ENCODE measurements around the gene DIPK1C.

Gene DIPK1C

DNA sequence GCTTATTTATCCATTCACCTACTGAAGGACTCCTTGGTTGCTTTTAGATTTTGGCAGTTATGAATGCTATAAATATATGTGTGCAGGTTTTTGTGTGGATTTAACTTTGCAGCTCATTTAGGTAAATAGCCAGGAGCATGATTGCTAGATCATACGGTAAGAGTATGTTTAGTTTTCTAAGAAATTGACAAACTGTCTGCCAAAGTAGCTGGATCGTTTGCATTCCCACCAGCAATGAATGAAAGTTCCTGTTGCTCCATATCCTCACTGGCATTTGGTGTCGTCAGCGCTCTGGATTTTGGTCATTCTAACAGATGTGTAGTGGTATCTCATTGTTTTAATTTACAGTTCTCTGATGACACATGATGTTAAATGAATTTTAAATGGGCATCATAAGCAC lies 8.7 kb upstream of the DIPK1C start:
- TF ChIP-seq EZH2phosphoT487 (IDR thresholded peaks at IDR 0.05; ENCODE audit: borderline replicate concordance): no peak
- TF ChIP-seq, protein P1, sequence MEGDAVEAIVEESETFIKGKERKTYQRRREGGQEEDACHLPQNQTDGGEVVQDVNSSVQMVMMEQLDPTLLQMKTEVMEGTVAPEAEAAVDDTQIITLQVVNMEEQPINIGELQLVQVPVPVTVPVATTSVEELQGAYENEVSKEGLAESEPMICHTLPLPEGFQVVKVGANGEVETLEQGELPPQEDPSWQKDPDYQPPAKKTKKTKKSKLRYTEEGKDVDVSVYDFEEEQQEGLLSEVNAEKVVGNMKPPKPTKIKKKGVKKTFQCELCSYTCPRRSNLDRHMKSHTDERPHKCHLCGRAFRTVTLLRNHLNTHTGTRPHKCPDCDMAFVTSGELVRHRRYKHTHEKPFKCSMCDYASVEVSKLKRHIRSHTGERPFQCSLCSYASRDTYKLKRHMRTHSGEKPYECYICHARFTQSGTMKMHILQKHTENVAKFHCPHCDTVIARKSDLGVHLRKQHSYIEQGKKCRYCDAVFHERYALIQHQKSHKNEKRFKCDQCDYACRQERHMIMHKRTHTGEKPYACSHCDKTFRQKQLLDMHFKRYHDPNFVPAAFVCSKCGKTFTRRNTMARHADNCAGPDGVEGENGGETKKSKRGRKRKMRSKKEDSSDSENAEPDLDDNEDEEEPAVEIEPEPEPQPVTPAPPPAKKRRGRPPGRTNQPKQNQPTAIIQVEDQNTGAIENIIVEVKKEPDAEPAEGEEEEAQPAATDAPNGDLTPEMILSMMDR (conservative IDR thresholded peaks at IDR 0.05; ENCODE audit: low read length): no peak
- Histone ChIP-seq H3K4me2 (ENCODE audit: low read depth, low read length, poor library complexity, severe bottlenecking) (no peak overlapping the region), H3K4me3 (ENCODE audit: low read length, poor library complexity, severe bottlenecking) (no peak overlapping the region), H3K36me3 (ENCODE audit: insufficient read depth, low read length) (no peaks in the 10 kb centered on the region), H3K4me1 (ENCODE audit: insufficient read depth, low read length, poor library complexity, severe bottlenecking) (no peaks in the 10 kb centered on the region), H3K9me2 (replicated peaks; ENCODE audit: low read depth, low read length) (no peaks in the 10 kb centered on the region), H3K9ac (ENCODE audit: low read depth, low read length, poor library complexity, severe bottlenecking) (no peak overlapping the region), H3F3A (ENCODE audit: low read depth) (no peaks in the 10 kb centered on the region), H3K9me3 (ENCODE audit: insufficient read depth, low read depth, low read length) (no peaks in the 10 kb centered on the region), H3K27me3 (ENCODE audit: insufficient read depth, low read length, poor library complexity, severe bottlenecking) (no peaks in the 10 kb centered on the region), H3K79me2 (ENCODE audit: insufficient read depth, low read length) (no peaks in the 10 kb centered on the region), H4K20me1 (ENCODE audit: insufficient read depth, low read length, poor library complexity, severe bottlenecking) (no peaks in the 10 kb centered on the region), H2AFZ (ENCODE audit: low read length) (no peak overlapping the region)

- H3K4me3 ChIP-seq (ENCODE audit: low read length, poor library complexity, severe bottlenecking): no peak overlapping the region
- H3K79me2 ChIP-seq (ENCODE audit: insufficient read depth, low read length): no peaks in the 10 kb centered on the region
- H3K9me3 ChIP-seq (ENCODE audit: insufficient read depth, low read depth, low read length): no peaks in the 10 kb centered on the region
- no peaks in the 10 kb centered on the region for H3K4me1 ChIP-seq (ENCODE audit: insufficient read depth, low read length, poor library complexity, severe bottlenecking)
- H3K9ac ChIP-seq (ENCODE audit: low read depth, low read length, poor library complexity, severe bottlenecking): no peak overlapping the region
- H2AFZ ChIP-seq (ENCODE audit: low read length): no peak overlapping the region
- no peaks in the 10 kb centered on the region for H3K36me3 ChIP-seq (ENCODE audit: insufficient read depth, low read length)
- no peaks in the 10 kb centered on the region for H4K20me1 ChIP-seq (ENCODE audit: insufficient read depth, low read length, poor library complexity, severe bottlenecking)
- no peaks in the 10 kb centered on the region for H3F3A ChIP-seq (ENCODE audit: low read depth)
- no peak overlapping the region for H3K4me2 ChIP-seq (ENCODE audit: low read depth, low read length, poor library complexity, severe bottlenecking)
- no peak for TF ChIP-seq EZH2phosphoT487 (IDR thresholded peaks at IDR 0.05; ENCODE audit: borderline replicate concordance)
- TF ChIP-seq, protein P1 (conservative IDR thresholded peaks at IDR 0.05; ENCODE audit: low read length): no peak
- no peaks in the 10 kb centered on the region for H3K9me2 ChIP-seq (replicated peaks; ENCODE audit: low read depth, low read length)
- H3K27me3 ChIP-seq (ENCODE audit: insufficient read depth, low read length, poor library complexity, severe bottlenecking): no peaks in the 10 kb centered on the region
Measured at GRCh38 chr18:74463983-74464382, 6.9 kb upstream of the DIPK1C start.

DNA sequence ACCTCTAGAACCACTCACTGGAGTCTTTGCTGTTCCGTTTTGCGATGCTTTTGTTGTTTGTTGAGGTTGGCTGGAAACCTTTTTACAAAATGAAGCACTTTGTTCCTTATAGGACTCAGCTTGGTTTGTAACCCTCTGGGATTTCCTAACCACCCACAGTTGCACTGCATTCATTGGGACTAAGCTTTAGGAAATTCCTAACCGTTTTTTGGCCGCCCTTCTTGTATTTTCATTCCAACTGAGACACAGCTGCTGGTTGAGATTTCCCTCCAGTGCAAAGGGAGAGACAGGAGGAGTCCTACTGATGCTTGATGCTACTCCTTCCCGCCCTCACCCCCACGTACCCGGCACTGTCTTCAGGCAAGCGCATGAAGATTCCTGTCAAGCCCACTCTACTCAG lies 6.1 kb upstream of the DIPK1C start:
- Histone ChIP-seq H3F3A (ENCODE audit: low read depth) (no peaks in the 10 kb centered on the region), H3K79me2 (ENCODE audit: insufficient read depth, low read length) (no peaks in the 10 kb centered on the region), H3K4me3 (ENCODE audit: low read length, poor library complexity, severe bottlenecking) (no peak overlapping the region), H4K20me1 (ENCODE audit: insufficient read depth, low read length, poor library complexity, severe bottlenecking) (no peaks in the 10 kb centered on the region), H2AFZ (ENCODE audit: low read length) (no peak overlapping the region), H3K9ac (ENCODE audit: low read depth, low read length, poor library complexity, severe bottlenecking) (no peak overlapping the region), H3K9me3 (ENCODE audit: insufficient read depth, low read depth, low read length) (no peaks in the 10 kb centered on the region), H3K27me3 (ENCODE audit: insufficient read depth, low read length, poor library complexity, severe bottlenecking) (no peaks in the 10 kb centered on the region), H3K36me3 (ENCODE audit: insufficient read depth, low read length) (no peaks in the 10 kb centered on the region), H3K4me1 (ENCODE audit: insufficient read depth, low read length, poor library complexity, severe bottlenecking) (no peaks in the 10 kb centered on the region), H3K4me2 (ENCODE audit: low read depth, low read length, poor library complexity, severe bottlenecking) (no peak overlapping the region), H3K9me2 (replicated peaks; ENCODE audit: low read depth, low read length) (no peaks in the 10 kb centered on the region)
- TF ChIP-seq, protein P1 (conservative IDR thresholded peaks at IDR 0.05; ENCODE audit: low read length): no peak
- TF ChIP-seq EZH2phosphoT487 (IDR thresholded peaks at IDR 0.05; ENCODE audit: borderline replicate concordance): no peak
